ENCODE results near the gene TMEM115.

The TMEM115 gene

GRCh38 chr3:50352781-50353180 lies 6.5 kb downstream of the TMEM115 start:
- H3K4me1 Mint-ChIP-seq, result peaks cover 37% of the 10 kb centered on the region
- H3K4me3 Mint-ChIP-seq, result no peak overlapping the region
- H3K36me3 Mint-ChIP-seq, result peaks cover 7% of the 10 kb centered on the region
- H3K27ac Mint-ChIP-seq, result no peak overlapping the region
- no peaks in the 10 kb centered on the region for H3K27me3 Mint-ChIP-seq
- DNase-seq (ENCODE audit: low spot score in 2 of 2) (no peak), ATAC-seq (ENCODE audit: low read depth) (no peak)
- no peaks in the 10 kb centered on the region for H3K9me3 Mint-ChIP-seq

- ATAC-seq (ENCODE audit: low read depth), result no peak
- H3K4me3 Mint-ChIP-seq, result peak overlapping the region; percentile 99
- H3K9me3 Mint-ChIP-seq, result no peaks in the 10 kb centered on the region
- no peak for DNase-seq (ENCODE audit: low spot score in 2 of 2)
- H3K27me3 Mint-ChIP-seq, result no peaks in the 10 kb centered on the region
- peaks cover 7% of the 10 kb centered on the region for H3K36me3 Mint-ChIP-seq
- no peak overlapping the region for H3K27ac Mint-ChIP-seq
- H3K4me1 Mint-ChIP-seq, result peaks cover 26% of the 10 kb centered on the region
These were observed 8.0 kb downstream of the TMEM115 start for GRCh38 chr3:50351323-50351697.

- H3K36me3 Mint-ChIP-seq, result peaks cover 7% of the 10 kb centered on the region
These were observed 8.6 kb downstream of the TMEM115 start, which contains the start of the genes CYB561D2 and NPRL2 for GRCh38 chr3:50350527-50351322. CYB561D2 (plus strand) TSS chr3:50350862; CDS start chr3:50351434, 572 bp downstream. NPRL2 (minus strand) TSS chr3:50350775; CDS start chr3:50350652, 123 bp downstream.

GRCh38 chr3:50350213-50350526 lies 9.2 kb downstream of the TMEM115 start:
- peaks cover 29% of the 10 kb centered on the region for H3K4me1 Mint-ChIP-seq

More at GRCh38 chr3:50350527-50351322, 8.6 kb downstream of the TMEM115 start, which contains the start of the genes CYB561D2 and NPRL2:
- DNase-seq (ENCODE audit: low spot score in 2 of 2) (peak; percentile 97 to 98), ATAC-seq (ENCODE audit: low read depth) (peak; percentile 88)
- Mint-ChIP-seq H3K27me3 (no peaks in the 10 kb centered on the region), H3K4me3 (peak within 1 kb of the TSS; percentile 99), H3K4me1 (peaks cover 29% of the 10 kb centered on the region), H3K9me3 (no peaks in the 10 kb centered on the region), H3K27ac (peak within 1 kb of the TSS; percentile 94)

GRCh38 chr3:50347187-50347813 lies 12.0 kb downstream of the TMEM115 start:
- DNase-seq (ENCODE audit: low spot score in 2 of 2) (peak; percentile 60 to 70), ATAC-seq (ENCODE audit: low read depth) (peak; percentile 14)
- no peak overlapping the region for H3K27ac Mint-ChIP-seq
- H3K36me3 Mint-ChIP-seq, result no peaks in the 10 kb centered on the region
- H3K4me3 Mint-ChIP-seq, result no peak overlapping the region
- H3K27me3 Mint-ChIP-seq, result no peaks in the 10 kb centered on the region
- no peaks in the 10 kb centered on the region for H3K9me3 Mint-ChIP-seq
- peaks cover 37% of the 10 kb centered on the region for H3K4me1 Mint-ChIP-seq

More at GRCh38 chr3:50350213-50350526, 9.2 kb downstream of the TMEM115 start:
- H3K4me3 Mint-ChIP-seq, result peak overlapping the region; percentile 99
- H3K9me3 Mint-ChIP-seq, result no peaks in the 10 kb centered on the region
- H3K36me3 Mint-ChIP-seq, result peaks cover 3% of the 10 kb centered on the region
- peak overlapping the region; percentile 94 for H3K27ac Mint-ChIP-seq
- no peaks in the 10 kb centered on the region for H3K27me3 Mint-ChIP-seq
- DNase-seq (ENCODE audit: low spot score in 2 of 2) (no peak), ATAC-seq (ENCODE audit: low read depth) (no peak)

GRCh38 chr3:50345586-50346234 lies 13.6 kb downstream of the TMEM115 start, which contains the start of gene ZMYND10:
ZMYND10 (minus strand) TSS chr3:50345732; CDS start chr3:50345579, 153 bp downstream.
- ATAC-seq (ENCODE audit: low read depth), result peak; percentile 50
- Mint-ChIP-seq H3K36me3 (no peaks in the 10 kb centered on the region), H3K27me3 (no peaks in the 10 kb centered on the region), H3K27ac (no peak within 1 kb of the TSS), H3K9me3 (no peaks in the 10 kb centered on the region), H3K4me1 (peaks cover 36% of the 10 kb centered on the region), H3K4me3 (peak within 1 kb of the TSS; percentile 50)
- DNase-seq (ENCODE audit: low spot score in 2 of 2), result peak; percentile 74 to 76

GRCh38 chr3:50345008-50345407 lies 14.3 kb downstream of the TMEM115 start:
- H3K9me3 Mint-ChIP-seq, result no peaks in the 10 kb centered on the region
- H3K36me3 Mint-ChIP-seq, result no peaks in the 10 kb centered on the region
- H3K4me3 Mint-ChIP-seq, result peak overlapping the region; percentile 15
- ATAC-seq (ENCODE audit: low read depth) (no peak), DNase-seq (ENCODE audit: low spot score in 2 of 2) (no peak)
- no peaks in the 10 kb centered on the region for H3K27me3 Mint-ChIP-seq
- H3K27ac Mint-ChIP-seq, result no peak overlapping the region
- H3K4me1 Mint-ChIP-seq, result peaks cover 31% of the 10 kb centered on the region

- Mint-ChIP-seq H3K4me1 (peaks cover 31% of the 10 kb centered on the region), H3K9me3 (no peaks in the 10 kb centered on the region), H3K27ac (peak overlapping the region; percentile 53), H3K36me3 (peaks cover 3% of the 10 kb centered on the region), H3K27me3 (no peaks in the 10 kb centered on the region), H3K4me3 (no peak overlapping the region)
- DNase-seq (ENCODE audit: low spot score in 2 of 2), result no peak
- no peak for ATAC-seq (ENCODE audit: low read depth)
These were observed 16.3 kb downstream of the TMEM115 start for GRCh38 chr3:50342813-50343633.

- Mint-ChIP-seq H3K4me3 (no peak overlapping the region), H3K27me3 (no peaks in the 10 kb centered on the region), H3K4me1 (peaks cover 33% of the 10 kb centered on the region), H3K27ac (no peak overlapping the region), H3K9me3 (no peaks in the 10 kb centered on the region), H3K36me3 (peaks cover 3% of the 10 kb centered on the region)
- ATAC-seq (ENCODE audit: low read depth), result no peak
- no peak for DNase-seq (ENCODE audit: low spot score in 2 of 2)
These were observed 17.2 kb downstream of the TMEM115 start for GRCh38 chr3:50341996-50342650.

- no peak overlapping the region for H3K27ac Mint-ChIP-seq
- DNase-seq (ENCODE audit: low spot score in 2 of 2), result no peak
- H3K4me1 Mint-ChIP-seq, result peaks cover 35% of the 10 kb centered on the region
These were observed 17.8 kb downstream of the TMEM115 start for GRCh38 chr3:50341537-50341936.

GRCh38 chr3:50340448-50341329 lies 18.6 kb downstream of the TMEM115 start, which contains the start of gene RASSF1:
RASSF1 (minus strand) TSS chr3:50340836; CDS start chr3:50340805, 31 bp downstream.
- Mint-ChIP-seq H3K27ac (peak within 1 kb of the TSS; percentile 99), H3K4me3 (peak within 1 kb of the TSS; percentile 97), H3K36me3 (peaks cover 6% of the 10 kb centered on the region), H3K4me1 (peaks cover 34% of the 10 kb centered on the region), H3K9me3 (no peaks in the 10 kb centered on the region), H3K27me3 (no peaks in the 10 kb centered on the region)
- peak; percentile 29 to 53 for DNase-seq (ENCODE audit: low spot score in 2 of 2)
- peak; percentile 6 for ATAC-seq (ENCODE audit: low read depth)

More at GRCh38 chr3:50341537-50341936, 17.8 kb downstream of the TMEM115 start:
- H3K9me3 Mint-ChIP-seq, result no peaks in the 10 kb centered on the region
- H3K36me3 Mint-ChIP-seq, result peaks cover 5% of the 10 kb centered on the region
- no peaks in the 10 kb centered on the region for H3K27me3 Mint-ChIP-seq
- no peak for ATAC-seq (ENCODE audit: low read depth)
- peak overlapping the region; percentile 97 for H3K4me3 Mint-ChIP-seq

- Mint-ChIP-seq H3K9me3 (no peaks in the 10 kb centered on the region), H3K27me3 (no peaks in the 10 kb centered on the region), H3K4me1 (peaks cover 34% of the 10 kb centered on the region), H3K36me3 (peaks cover 6% of the 10 kb centered on the region), H3K27ac (peak overlapping the region; percentile 99), H3K4me3 (peak overlapping the region; percentile 97)
- no peak for ATAC-seq (ENCODE audit: low read depth)
- DNase-seq (ENCODE audit: low spot score in 2 of 2), result no peak
These were observed 19.2 kb downstream of the TMEM115 start for GRCh38 chr3:50340147-50340447.

Data from memory B cell (primary cell).